Keratinocyte (primary cell): ENCODE results near the gene SNTG2. TPM values are rescaled to one million over a fixed set of nuclear protein-coding genes. Genes with fewer than 3 reads are reported as not detected.

ENCODE experiments used
- DNase-seq: peaks from one replicate; pipeline ENCODE4 v3.0.0-alpha.2; 2011; ENCODE audit warnings: low read depth, missing footprints, low spot score
- FAIRE-seq: peaks from 2 replicates; lab custom pipeline; 2011; peaks lifted over from hg19 to GRCh38; lab: Jason Lieb, UNC
- H2AFZ ChIP-seq: 2 replicates; pipeline ENCODE4 v1.6.0; 2012; ENCODE audit warnings: low read length, control low read depth, inconsistent platforms; ENCODE audit not compliant: control insufficient read depth
- H3K27ac ChIP-seq: 2 replicates; pipeline ENCODE4 v1.5.1; 2011; ENCODE audit warnings: low read length; ENCODE audit not compliant: control insufficient read depth, insufficient read depth
- H3K27me3 ChIP-seq: 3 replicates; pipeline ENCODE4 v1.6.0; 2011; ENCODE audit warnings: low read length; ENCODE audit not compliant: control insufficient read depth, insufficient read depth; ENCODE audit errors: extremely low read depth
- H3K36me3 ChIP-seq, 2 experiments: 2 replicates in 1 of 2; 3 replicates in 1 of 2; pipeline ENCODE4 v1.5.1; 2011; ENCODE audit warnings: low read length in 2 of 2, mild to moderate bottlenecking in 1 of 2; ENCODE audit not compliant: control insufficient read depth in 2 of 2, insufficient read depth in 2 of 2; ENCODE audit errors: extremely low read depth in 1 of 2
- H3K4me1 ChIP-seq: 3 replicates; pipeline ENCODE4 v1.5.1; 2011; ENCODE audit warnings: low read length; ENCODE audit not compliant: control insufficient read depth, insufficient read depth; ENCODE audit errors: extremely low read depth
- H3K4me2 ChIP-seq: 3 replicates; pipeline ENCODE4 v1.6.0; 2011; ENCODE audit warnings: low read depth, low read length; ENCODE audit not compliant: control insufficient read depth, insufficient read depth; ENCODE audit errors: extremely low read depth
- H3K4me3 ChIP-seq, 3 experiments: fragments of 200-600 bp in 1 of 3; sonication (generic) in 1 of 3; 2 replicates in 2 of 3; 3 replicates in 1 of 3; pipeline ENCODE4 v1.5.1; 2011 to 2016; ENCODE audit warnings: low read length in 3 of 3, mild to moderate bottlenecking in 3 of 3, control low read depth in 2 of 3, inconsistent platforms in 1 of 3, low read depth in 1 of 3, mixed read lengths in 1 of 3, mixed run types in 1 of 3, moderate library complexity in 1 of 3; ENCODE audit not compliant: control insufficient read depth in 2 of 3, insufficient read depth in 2 of 3; ENCODE audit errors: extremely low read depth in 1 of 3
- H3K79me2 ChIP-seq: 2 replicates; pipeline ENCODE4 v1.6.0; 2012; ENCODE audit warnings: low read length; ENCODE audit not compliant: control insufficient read depth, insufficient read depth
- H3K9ac ChIP-seq: 3 replicates; pipeline ENCODE4 v1.6.0; 2011; ENCODE audit warnings: low read length; ENCODE audit not compliant: control insufficient read depth, insufficient read depth; ENCODE audit errors: extremely low read depth
- H3K9me1 ChIP-seq: 3 replicates; pipeline ENCODE4 v1.6.0; 2011; ENCODE audit warnings: low read length; ENCODE audit not compliant: control insufficient read depth, insufficient read depth; ENCODE audit errors: extremely low read depth
- H3K9me3 ChIP-seq: 2 replicates; pipeline ENCODE4 v1.5.1; 2012; ENCODE audit warnings: low read depth, low read length; ENCODE audit not compliant: control insufficient read depth
- H4K20me1 ChIP-seq: 3 replicates; pipeline ENCODE4 v1.6.0; 2011; ENCODE audit warnings: low read length; ENCODE audit not compliant: control insufficient read depth, insufficient read depth; ENCODE audit errors: extremely low read depth
- EZH2 ChIP-seq: IDR thresholded peaks from one replicate; pipeline ENCODE4 v1.6.1; 2012; ENCODE audit warnings: inconsistent platforms, mild to moderate bottlenecking, low read length, moderate library complexity
- dilution Hi-C: fragments of 300-500 bp; cut with MboI; formaldehyde crosslinking; loops from one replicate; pipeline ENCODE4 v1.7.0; 2020; ENCODE audit warnings: low sequenced_read_pairs; ENCODE audit not compliant: extremely low pct_ligation_motif_present
- polyA plus RNA-seq, 5 experiments: library from polyadenylated mRNA; depleted of rRNA in 3 of 5; stranded (reverse) in 3 of 5; stranded (forward) in 1 of 5; unstranded in 1 of 5; fragments of >200 nt; gene quantifications; 1 replicate in 1 of 5; 2 replicates in 3 of 5; 3 replicates in 1 of 5; pipeline versions ENCODE4 v1.2.1 to v1.2.3, GENCODE V29; 2011 to 2012; ENCODE audit warnings: missing spikeins in 2 of 5, low read depth in 1 of 5, low replicate concordance in 1 of 5
- TF ChIP-seq, protein P1 (sequence below), 3 experiments: IDR thresholded peaks in 1 of 3; conservative IDR thresholded peaks in 1 of 3; optimal IDR thresholded peaks in 1 of 3; 2 replicates in 2 of 3; 3 replicates in 1 of 3; pipeline versions ENCODE3 to v1.5.1; 2011; ENCODE audit warnings: low read length in 3 of 3, mild to moderate bottlenecking in 3 of 3, moderate library complexity in 2 of 3, control low read depth in 1 of 3, inconsistent platforms in 1 of 3; ENCODE audit not compliant: insufficient read depth in 2 of 3; ENCODE audit errors: extremely low read depth in 1 of 3

SNTG2 gene
- polyA plus RNA-seq, 1 donor (not counting 4 experiments of a cell fraction or from before 2014, with no cell fraction given), result not detected

DNA sequence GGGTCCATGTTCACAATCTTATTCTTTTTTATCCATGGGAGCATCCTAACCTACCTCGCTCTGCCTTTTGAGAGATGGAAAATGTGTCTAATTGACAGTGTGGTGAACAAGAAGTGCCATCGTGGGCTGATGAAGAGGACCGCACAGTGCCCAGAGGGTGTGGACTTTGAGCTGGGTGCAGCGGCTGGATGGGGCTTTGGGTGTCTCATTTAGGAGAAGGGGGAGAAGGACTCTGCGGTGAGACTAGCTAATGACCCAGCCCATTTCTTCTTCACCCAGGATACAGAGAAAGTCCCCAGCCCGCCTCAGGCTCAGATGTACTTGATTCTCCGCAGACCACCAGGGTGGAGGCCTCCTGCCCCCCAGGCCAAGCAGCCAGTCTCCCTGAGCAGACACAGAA lies 33.7 kb upstream of the SNTG2 start:
- DNase-seq, result no peak
- dilution Hi-C loops, result no loop called here

DNA sequence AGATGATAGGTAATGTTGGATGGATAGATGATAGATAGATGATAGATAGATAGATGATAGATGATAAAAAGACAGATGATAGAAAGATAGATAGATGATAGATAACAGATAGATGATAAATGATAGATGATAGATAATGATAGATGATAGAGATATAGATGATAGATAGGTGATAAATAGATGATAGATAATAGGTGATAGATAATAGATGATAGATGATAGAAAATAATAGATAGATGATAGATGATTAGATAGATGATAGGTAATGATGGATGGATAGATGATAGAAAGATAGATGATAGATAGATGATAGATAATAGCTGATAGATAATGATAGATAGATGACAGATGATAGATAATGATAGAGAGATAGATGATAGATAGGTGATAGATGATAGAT lies 31.0 kb upstream of the SNTG2 start:
- no peak overlapping the region for H2AFZ ChIP-seq
- TF ChIP-seq EZH2, result no peak
- TF ChIP-seq, protein P1, sequence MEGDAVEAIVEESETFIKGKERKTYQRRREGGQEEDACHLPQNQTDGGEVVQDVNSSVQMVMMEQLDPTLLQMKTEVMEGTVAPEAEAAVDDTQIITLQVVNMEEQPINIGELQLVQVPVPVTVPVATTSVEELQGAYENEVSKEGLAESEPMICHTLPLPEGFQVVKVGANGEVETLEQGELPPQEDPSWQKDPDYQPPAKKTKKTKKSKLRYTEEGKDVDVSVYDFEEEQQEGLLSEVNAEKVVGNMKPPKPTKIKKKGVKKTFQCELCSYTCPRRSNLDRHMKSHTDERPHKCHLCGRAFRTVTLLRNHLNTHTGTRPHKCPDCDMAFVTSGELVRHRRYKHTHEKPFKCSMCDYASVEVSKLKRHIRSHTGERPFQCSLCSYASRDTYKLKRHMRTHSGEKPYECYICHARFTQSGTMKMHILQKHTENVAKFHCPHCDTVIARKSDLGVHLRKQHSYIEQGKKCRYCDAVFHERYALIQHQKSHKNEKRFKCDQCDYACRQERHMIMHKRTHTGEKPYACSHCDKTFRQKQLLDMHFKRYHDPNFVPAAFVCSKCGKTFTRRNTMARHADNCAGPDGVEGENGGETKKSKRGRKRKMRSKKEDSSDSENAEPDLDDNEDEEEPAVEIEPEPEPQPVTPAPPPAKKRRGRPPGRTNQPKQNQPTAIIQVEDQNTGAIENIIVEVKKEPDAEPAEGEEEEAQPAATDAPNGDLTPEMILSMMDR (optimal IDR thresholded peaks at IDR 0.05 in 1 of 3, IDR thresholded peaks at IDR 0.05 in 1 of 3, conservative IDR thresholded peaks at IDR 0.05 in 1 of 3; ENCODE audit: extremely low read depth in 1 of 3, insufficient read depth in 2 of 3, low read length in 3 of 3), result no peak
- DNase-seq (no peak), FAIRE-seq (no peak)
- dilution Hi-C loops, result no loop called here
- no peaks in the 10 kb centered on the region for H3K79me2 ChIP-seq
- H3K36me3 ChIP-seq, result no peaks in the 10 kb centered on the region
- no peaks in the 10 kb centered on the region for H3K9me3 ChIP-seq
- no peak overlapping the region for H3K4me2 ChIP-seq
- no peaks in the 10 kb centered on the region for H4K20me1 ChIP-seq
- no peak overlapping the region for H3K4me3 ChIP-seq
- H3K27me3 ChIP-seq, result no peaks in the 10 kb centered on the region
- no peak overlapping the region for H3K27ac ChIP-seq
- H3K9ac ChIP-seq, result no peak overlapping the region
- no peaks in the 10 kb centered on the region for H3K9me1 ChIP-seq
- H3K4me1 ChIP-seq, result no peaks in the 10 kb centered on the region

More for the DNA sequence above, 33.7 kb upstream of the SNTG2 start:
- Histone ChIP-seq H3K27me3 (no peaks in the 10 kb centered on the region), H3K4me1 (no peaks in the 10 kb centered on the region), H3K4me2 (no peak overlapping the region), H3K9me3 (no peaks in the 10 kb centered on the region), H4K20me1 (no peaks in the 10 kb centered on the region), H3K36me3 (no peaks in the 10 kb centered on the region), H2AFZ (no peak overlapping the region), H3K9me1 (no peaks in the 10 kb centered on the region), H3K4me3 (no peak overlapping the region), H3K9ac (no peak overlapping the region), H3K27ac (no peak overlapping the region), H3K79me2 (no peaks in the 10 kb centered on the region)
- TF ChIP-seq EZH2, result no peak
- FAIRE-seq, result no peak

DNA sequence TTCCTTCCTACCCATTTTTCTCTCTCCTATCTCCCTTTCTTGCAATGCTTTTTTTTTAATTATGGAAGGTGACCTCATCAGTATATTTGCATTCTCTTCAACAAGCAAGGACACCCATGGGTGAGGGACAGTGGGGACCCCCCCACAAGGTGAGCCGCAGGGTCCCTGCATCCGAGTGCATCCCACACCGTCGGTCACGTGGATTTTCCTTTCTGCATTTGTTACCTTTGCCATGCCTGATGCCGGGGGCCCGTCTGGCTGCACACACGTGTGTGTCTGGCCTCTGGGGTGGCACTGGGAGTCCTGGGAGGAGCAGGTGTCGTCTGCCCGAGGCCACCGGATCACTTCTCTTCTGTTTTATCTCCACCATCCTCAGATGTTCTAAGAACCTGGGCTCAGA lies 30.1 kb upstream of the SNTG2 start:
- Histone ChIP-seq H3K27me3 (no peaks in the 10 kb centered on the region), H3K9ac (no peak overlapping the region), H3K4me1 (no peaks in the 10 kb centered on the region), H3K4me2 (no peak overlapping the region), H4K20me1 (no peaks in the 10 kb centered on the region), H3K36me3 (no peaks in the 10 kb centered on the region), H3K79me2 (no peaks in the 10 kb centered on the region), H3K4me3 (no peak overlapping the region), H3K9me3 (no peaks in the 10 kb centered on the region), H3K9me1 (no peaks in the 10 kb centered on the region), H3K27ac (no peak overlapping the region), H2AFZ (no peak overlapping the region)
- no peak for DNase-seq
- dilution Hi-C loops, result no loop called here
- no peak for FAIRE-seq
- TF ChIP-seq EZH2, result no peak
- TF ChIP-seq, protein P1 (optimal IDR thresholded peaks at IDR 0.05 in 1 of 3, IDR thresholded peaks at IDR 0.05 in 1 of 3, conservative IDR thresholded peaks at IDR 0.05 in 1 of 3; ENCODE audit: extremely low read depth in 1 of 3, insufficient read depth in 2 of 3, low read length in 3 of 3), result no peak
